Esophagus mucosa (tissue), 1 donor: Measurements from ENCODE around the gene SEPTIN1. TPM values are rescaled to one million over a fixed set of nuclear protein-coding genes. Genes with fewer than 3 reads are reported as not detected.
"Not testable (repeated sequence)": the region's sequence is repeated elsewhere in the genome, so short reads cannot be mapped to it uniquely, and the experiment has no call there.

Experiments used
- ATAC-seq: fragments of 200-7000 bp; cut with Tn5 transposase; one replicate; pipeline ENCODE4 v1.9.1; 2020
- total RNA-seq: library from RNA; stranded (reverse); gene quantifications from one replicate; pipeline ENCODE4 v1.2.4, GENCODE V29; 2023
- donor health status: DM: yes; HTN: yes; CAD: no.

Gene SEPTIN1
- total RNA-seq, 1 donor from 2014 or later: 2.4 TPM

DNA sequence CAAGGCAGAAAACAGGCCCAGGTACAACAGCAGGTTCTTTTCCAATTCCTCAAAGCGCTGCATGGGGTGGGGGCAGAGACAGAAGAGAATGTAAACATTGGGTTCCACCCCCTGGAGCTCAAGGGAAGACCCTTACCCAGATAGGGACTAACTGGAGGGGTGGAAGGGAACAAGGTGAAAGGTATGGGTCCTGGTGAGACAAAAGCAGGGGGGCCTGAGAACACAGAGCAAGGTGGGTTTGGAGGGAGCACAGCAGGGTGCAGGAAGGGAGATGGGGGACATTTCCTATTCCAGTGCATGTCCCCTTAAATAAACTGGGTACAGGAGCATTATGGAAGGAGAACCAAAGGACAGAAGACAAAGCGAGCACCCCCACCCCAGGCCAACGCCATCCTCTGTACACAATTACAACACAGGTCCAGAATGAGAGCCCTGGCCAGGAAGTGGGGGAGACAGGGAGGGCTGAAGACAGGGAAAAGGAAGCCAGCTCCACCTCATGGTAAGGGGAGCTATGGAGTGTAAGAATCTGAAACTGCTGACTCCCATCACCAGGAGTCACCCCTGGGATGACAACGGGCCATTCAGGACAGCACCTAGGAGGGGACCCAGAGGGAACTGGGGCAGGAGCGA lies 25.2 kb downstream of the SEPTIN1 start:
- no peak for ATAC-seq

- no peak for ATAC-seq
These were observed 25.8 kb downstream of the SEPTIN1 start for GRCh38 chr16:30356401-30357084.

DNA sequence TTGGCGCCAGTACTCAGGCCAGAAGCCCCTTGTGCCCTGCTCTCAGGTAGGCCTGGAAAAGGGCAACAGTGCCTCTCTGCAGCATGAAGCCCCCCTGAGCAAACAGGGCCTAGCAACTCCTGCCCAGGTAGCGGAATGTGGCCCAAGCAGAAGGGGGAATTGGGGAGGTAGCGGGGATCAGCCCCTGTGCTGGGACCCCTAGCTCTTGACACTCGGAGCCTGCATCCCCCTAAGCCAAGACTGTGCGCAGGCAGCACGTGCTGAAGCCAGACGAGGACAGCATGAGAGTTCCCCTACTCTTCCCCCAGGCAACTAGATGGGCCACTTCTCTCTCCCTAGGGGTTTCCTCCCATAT lies 26.4 kb downstream of the SEPTIN1 start:
- ATAC-seq: no peak

DNA sequence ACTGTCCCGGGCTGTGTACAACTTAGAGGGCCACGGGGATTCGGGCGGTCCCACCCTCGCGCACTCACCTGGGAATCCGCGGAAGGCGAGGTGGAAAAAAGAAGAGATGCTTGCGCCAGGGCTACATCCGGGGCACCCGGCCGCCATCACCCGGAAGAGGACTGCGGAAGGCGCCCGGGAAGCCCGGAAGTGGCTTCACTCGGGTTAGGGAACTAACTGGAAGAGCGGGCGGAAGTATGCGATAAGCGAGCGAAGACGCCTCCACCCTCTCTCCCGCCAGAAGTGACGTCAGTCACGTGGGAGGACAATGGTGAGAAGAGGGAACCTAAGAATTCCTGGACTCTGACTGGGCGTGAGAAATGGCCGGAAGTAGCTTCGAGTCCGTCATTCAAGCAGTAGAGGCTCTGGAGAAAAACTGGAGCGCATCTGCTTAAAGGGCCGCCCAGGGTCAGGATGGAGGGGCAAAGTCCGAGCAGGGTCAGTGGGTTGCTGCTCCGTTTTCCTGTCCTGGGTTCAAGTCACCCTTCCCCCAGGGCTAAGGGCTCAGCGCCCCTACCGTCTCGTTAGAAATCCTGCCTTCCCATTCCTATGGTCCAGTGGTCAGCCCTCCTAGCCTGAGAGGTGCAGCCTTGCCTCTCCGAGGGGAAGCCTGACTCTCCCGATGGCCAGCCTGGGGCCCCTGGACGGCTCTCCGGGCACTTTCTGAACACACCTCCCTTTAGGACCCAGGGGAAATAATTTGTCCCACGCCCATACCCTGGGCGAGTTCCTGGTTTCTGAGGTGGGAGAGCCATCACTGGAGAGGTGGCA lies 27.0 kb downstream of the SEPTIN1 start, which contains the start of gene CD2BP2:
TSS of gene CD2BP2 (minus strand) at position 165 of the 810 bp plus-strand sequence. CDS start 627 bp downstream, outside the sequence.
- ATAC-seq: peak; percentile 90

DNA sequence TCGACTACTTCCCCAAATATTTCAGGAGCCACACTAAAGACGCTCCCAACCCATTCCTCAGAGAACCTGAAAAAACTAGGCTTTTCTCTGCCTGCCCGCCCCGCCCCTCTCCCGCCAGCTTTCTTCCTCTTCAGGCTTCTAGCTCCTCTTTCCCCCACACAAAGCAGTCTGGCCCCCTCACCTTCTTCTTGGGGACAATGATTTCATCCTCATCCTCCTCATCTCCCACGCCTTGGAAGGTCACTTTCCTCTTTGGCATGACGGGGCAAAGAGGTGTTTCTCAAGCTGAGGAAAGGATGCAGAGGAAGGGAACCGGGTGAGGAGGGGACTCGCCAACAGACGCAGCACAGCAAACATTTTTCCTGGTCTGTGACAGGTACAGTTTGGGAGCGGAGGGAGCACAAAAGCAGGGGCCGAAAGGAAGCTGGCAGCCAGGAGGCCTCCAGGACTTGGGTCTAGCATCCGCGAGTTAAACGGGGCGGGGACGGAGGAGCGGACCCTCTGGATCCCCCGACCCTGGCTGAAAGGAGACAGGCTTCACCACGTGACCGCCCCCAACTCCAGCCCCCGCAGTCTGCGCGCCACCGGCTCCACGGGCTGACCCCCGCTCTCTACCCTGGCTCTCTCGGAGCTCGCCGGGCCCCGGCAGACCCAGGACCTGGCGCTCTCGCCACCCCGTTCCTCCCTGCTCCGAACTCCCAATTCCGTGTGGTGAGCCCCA lies 27.8 kb downstream of the SEPTIN1 start:
- peak; percentile 39 for ATAC-seq

GRCh38 chr16:30353438-30354129 lies 28.8 kb downstream of the SEPTIN1 start:
- ATAC-seq: no peak

DNA sequence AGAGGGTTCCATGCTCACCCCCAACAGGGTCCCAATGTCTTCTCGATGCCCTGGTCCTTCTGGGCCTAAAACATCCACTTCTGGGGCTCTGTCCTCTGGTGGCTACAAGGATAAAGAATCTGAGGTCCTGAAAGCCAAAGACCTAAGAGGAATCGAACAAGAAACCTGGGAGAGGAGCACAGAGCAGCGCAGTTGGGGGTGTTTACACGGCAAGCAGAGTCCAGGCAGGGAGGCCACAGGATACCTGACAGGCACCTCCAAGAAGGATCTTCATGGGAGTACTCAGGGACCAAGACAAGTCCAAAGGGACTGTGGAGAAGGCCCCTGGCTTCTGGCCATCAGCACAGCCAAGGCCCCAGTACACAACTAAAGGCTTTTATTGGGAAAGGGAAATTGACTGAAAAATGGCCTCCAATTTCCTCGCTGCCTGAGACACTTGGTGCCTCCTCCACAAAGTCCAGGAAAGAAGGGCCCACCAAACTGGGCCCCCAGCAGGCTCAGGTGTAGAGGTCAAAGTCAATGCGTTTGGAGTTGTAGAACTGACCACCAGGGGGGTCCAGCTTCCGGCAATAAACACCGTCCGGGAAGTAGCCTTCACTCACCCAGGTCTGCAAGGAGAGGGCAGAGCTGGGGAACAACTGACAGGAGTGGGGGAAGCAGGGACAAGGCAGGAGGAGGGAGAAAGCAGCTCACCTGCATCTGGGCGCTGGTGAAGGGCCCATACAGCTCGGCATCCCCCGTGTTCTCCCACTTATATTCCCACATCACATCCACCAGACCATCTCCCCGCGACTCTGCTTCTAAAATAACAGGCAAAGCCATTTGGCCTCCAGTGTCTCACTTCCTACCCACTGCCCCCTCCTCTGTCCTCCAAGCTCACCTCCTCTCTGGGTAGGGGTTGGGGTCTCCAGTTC lies 29.6 kb downstream of the SEPTIN1 start:
- ATAC-seq: no peak

DNA sequence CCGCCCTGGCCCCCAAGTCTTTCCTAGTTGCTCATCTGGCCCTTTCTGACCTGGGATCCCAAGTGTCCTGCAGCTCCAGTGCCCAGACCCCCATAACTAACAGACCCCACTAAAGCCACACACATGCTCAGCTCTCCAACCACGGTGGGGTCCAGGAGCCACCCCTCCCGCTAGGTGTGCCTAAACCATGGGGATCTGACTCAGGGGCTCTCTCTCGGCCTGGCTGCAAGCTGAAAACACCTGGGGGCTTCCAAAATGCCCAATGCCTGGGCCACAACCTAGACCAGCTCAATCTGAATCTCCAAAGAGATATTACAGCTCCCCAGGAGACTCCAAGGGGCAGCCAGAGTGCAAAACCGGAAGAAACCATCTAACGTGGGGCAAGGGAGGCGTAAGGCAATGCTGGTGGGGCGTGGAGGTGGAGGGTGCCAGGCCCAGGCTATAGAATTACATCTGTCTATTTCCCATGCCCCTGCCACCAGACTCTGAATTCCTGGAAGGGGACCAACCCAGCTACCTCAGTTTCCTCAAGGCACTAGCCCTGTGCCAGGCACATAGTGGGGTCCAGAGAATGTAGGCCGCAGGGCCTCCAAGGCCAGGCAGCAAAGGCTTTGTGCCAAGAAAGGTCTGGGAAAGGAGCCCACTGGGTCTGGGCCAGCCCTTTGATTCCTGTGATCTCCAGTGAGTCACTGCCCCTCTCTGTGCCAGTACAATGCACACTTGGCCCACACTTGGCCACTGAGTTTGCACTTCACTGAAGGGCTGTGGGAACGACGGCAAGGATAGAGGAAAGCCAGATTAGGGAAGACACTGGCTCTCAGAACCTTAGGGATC lies 30.6 kb downstream of the SEPTIN1 start:
- peak; percentile 38 for ATAC-seq

GRCh38 chr16:30351001-30351441 lies 31.3 kb downstream of the SEPTIN1 start:
- ATAC-seq: no peak

- ATAC-seq: no peak
These were observed 32.1 kb downstream of the SEPTIN1 start for GRCh38 chr16:30350134-30350871.

DNA sequence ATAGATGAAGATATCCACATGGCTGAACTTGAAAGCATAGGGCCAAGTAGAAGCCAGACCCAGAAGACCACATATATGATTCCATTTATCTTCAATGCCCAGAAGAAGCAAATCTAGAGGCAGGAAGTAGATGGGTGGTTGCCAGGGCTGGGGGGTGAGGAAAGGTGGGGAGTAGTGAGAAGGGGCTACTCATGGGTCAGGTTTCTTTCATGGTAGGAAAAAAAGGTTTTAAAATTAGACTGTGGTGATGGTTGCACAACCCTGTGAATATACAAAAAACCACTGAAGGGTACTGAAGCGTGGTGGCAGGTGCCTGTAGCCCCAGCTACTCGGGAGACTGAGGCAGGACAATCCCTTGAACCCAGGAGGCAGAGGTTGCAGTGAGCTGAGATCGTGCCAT lies 32.7 kb downstream of the SEPTIN1 start:
- no peak for ATAC-seq

- no peak for ATAC-seq
These were observed 33.4 kb downstream of the SEPTIN1 start for GRCh38 chr16:30348929-30349328.

DNA sequence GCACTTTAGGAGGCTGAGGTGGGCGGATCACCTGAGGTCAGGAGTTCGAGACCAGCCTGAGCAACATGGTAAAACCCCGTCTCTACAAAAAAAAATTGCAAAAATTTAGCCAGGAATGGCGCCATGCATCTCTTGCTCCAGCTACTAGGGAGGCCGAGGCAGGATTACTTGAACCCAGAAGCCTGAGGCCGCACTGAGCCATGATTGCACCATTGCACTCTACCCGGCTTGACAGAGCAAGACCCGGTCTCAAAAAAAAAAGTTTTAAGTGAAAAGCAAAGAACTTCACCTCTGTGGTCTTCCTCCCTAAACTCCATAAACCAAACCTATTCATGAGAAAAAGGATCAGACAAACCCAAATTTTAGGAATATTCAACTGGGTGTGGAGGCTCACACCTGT lies 34.2 kb downstream of the SEPTIN1 start:
- ATAC-seq: no peak

DNA sequence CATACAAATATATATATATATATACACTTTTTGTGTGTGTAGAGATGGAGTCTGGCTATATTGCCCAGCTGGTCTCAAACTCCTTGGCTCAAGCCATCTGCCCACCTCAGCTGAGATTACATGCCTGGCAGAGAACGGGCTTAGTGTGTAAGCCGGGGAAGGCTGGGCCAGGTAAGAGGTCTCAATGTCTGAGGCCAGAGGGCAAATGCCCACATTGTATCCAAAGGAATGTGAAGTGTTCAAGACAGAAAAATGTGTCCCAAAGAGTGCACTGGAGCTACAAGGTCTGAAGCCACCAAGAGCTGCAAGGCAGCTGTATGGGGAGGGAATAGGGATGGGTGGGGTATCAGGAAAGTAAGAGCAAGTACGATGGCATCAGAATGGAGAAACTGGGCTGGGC lies 36.1 kb downstream of the SEPTIN1 start:
- ATAC-seq: no peak

GRCh38 chr16:30343491-30343820 lies 38.9 kb downstream of the SEPTIN1 start:
- ATAC-seq: not testable (repeated sequence)

GRCh38 chr16:30342751-30343490 lies 39.4 kb downstream of the SEPTIN1 start:
- no peak for ATAC-seq

GRCh38 chr16:30341971-30342370 lies 40.4 kb downstream of the SEPTIN1 start:
- not testable (repeated sequence) for ATAC-seq

DNA sequence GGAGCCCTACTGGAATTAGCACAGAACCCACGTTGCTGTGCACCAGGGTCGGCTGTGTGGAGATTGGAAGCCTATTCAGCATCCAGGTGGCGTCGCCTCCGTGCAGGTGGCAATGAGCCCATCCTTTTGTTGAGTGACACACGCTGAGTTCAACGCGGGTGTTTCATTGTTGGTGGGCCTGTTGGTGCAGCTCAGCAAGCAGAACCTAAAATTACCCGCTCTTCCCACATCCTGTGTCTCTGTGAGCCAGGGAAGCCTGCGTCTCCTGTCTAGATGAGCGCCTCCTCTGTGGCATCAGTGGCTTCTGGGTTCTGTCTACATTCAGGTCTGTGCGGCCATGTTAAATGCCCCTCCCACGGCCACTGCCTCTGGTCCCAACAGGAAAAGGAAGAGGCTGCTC lies 41.7 kb downstream of the SEPTIN1 start:
- peak; percentile 30 for ATAC-seq

DNA sequence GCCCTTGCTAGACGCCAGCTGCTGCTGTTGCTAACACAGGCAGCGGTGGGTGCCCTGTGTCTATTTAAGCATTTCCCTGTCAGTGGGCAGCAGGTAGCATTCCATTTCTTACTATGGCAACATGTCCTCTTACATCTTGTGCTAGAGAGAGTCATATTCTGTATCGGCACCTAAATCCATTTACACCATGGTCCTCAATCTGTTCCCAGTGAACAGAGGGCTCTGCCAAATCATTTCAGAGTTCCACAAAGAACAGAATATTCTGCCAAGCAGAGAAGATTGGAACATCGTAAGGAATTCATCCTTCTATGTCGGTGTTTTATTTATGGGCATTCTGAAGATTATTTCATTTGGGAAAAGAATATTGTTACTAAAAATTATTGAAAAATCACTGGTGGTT lies 43.6 kb downstream of the SEPTIN1 start:
- ATAC-seq: not testable (repeated sequence)
